Measurements from ENCODE around the gene NPBWR2. TPM values are rescaled to one million over a fixed set of nuclear protein-coding genes. Genes with fewer than 3 reads are reported as not detected.

NPBWR2 gene
- total and polyA plus RNA-seq, 4 donors, result not detected

GRCh38 chr20:64101731-64102621, 5.4 kb downstream of the NPBWR2 start:
- 10% methylated on average over 38 to 64 of the region's 64 CpGs for WGBS, 2 donors
- ATAC-seq (ENCODE audit: low FRiP score), result peak; percentile 54
- H3K27ac ChIP-seq (ENCODE audit: low read depth in 1 of 2, low read length in 2 of 2), result no peak overlapping the region
- no peaks in the 10 kb centered on the region for H3K36me3 ChIP-seq (ENCODE audit: control insufficient read depth in 1 of 2, insufficient read depth in 2 of 2, low read length in 1 of 2)
- no peak overlapping the region for H3K4me3 ChIP-seq (ENCODE audit: low read length in 2 of 2)
- H3K27me3 ChIP-seq (ENCODE audit: control insufficient read depth in 1 of 2, insufficient read depth in 2 of 2, low read length in 1 of 2), result no peaks in the 10 kb centered on the region
- intact Hi-C loops (cut with DNase I), result no loop called here
- no peaks in the 10 kb centered on the region for H3K4me1 ChIP-seq (ENCODE audit: control insufficient read depth in 1 of 2, insufficient read depth in 2 of 2, low read length in 2 of 2)
- DNase-seq, result peak; percentile 56 to 80
- no peaks in the 10 kb centered on the region for H3K9me3 ChIP-seq (ENCODE audit: control insufficient read depth, low read length)

- no peak for ATAC-seq (ENCODE audit: low FRiP score)
- Histone ChIP-seq H3K4me1 (ENCODE audit: control insufficient read depth in 1 of 2, insufficient read depth in 2 of 2, low read length in 2 of 2) (no peaks in the 10 kb centered on the region), H3K9me3 (ENCODE audit: control insufficient read depth, low read length) (no peaks in the 10 kb centered on the region), H3K36me3 (ENCODE audit: control insufficient read depth in 1 of 2, insufficient read depth in 2 of 2, low read length in 1 of 2) (no peaks in the 10 kb centered on the region), H3K4me3 (ENCODE audit: low read length in 2 of 2) (no peak overlapping the region), H3K27ac (ENCODE audit: low read depth in 1 of 2, low read length in 2 of 2) (no peak overlapping the region), H3K27me3 (ENCODE audit: control insufficient read depth in 1 of 2, insufficient read depth in 2 of 2, low read length in 1 of 2) (no peaks in the 10 kb centered on the region)
- DNase-seq, result peak; percentile 13 to 23
- intact Hi-C loops (cut with DNase I), result no loop called here
- 93 to 99% methylated on average over 9 of the region's 9 CpGs for WGBS, 2 donors
These were observed 6.2 kb downstream of the NPBWR2 start for GRCh38 chr20:64100946-64101688.

GRCh38 chr20:64100566-64100888, 6.8 kb downstream of the NPBWR2 start:
- no peak for ATAC-seq (ENCODE audit: low FRiP score)
- Histone ChIP-seq H3K4me1 (ENCODE audit: control insufficient read depth in 1 of 2, insufficient read depth in 2 of 2, low read length in 2 of 2) (no peaks in the 10 kb centered on the region), H3K4me3 (ENCODE audit: low read length in 2 of 2) (no peak overlapping the region), H3K36me3 (ENCODE audit: control insufficient read depth in 1 of 2, insufficient read depth in 2 of 2, low read length in 1 of 2) (no peaks in the 10 kb centered on the region), H3K9me3 (ENCODE audit: control insufficient read depth, low read length) (no peaks in the 10 kb centered on the region), H3K27ac (ENCODE audit: low read depth in 1 of 2, low read length in 2 of 2) (no peak overlapping the region), H3K27me3 (ENCODE audit: control insufficient read depth in 1 of 2, insufficient read depth in 2 of 2, low read length in 1 of 2) (no peaks in the 10 kb centered on the region)
- intact Hi-C loops (cut with DNase I), result no loop called here
- WGBS, 2 donors, result 86 to 96% methylated on average over 4 of the region's 4 CpGs
- DNase-seq, result no peak

GRCh38 chr20:64099880-64100565, 7.3 kb downstream of the NPBWR2 start:
- DNase-seq, result no peak
- Histone ChIP-seq H3K27ac (ENCODE audit: low read depth in 1 of 2, low read length in 2 of 2) (no peak overlapping the region), H3K27me3 (ENCODE audit: control insufficient read depth in 1 of 2, insufficient read depth in 2 of 2, low read length in 1 of 2) (no peaks in the 10 kb centered on the region), H3K4me3 (ENCODE audit: low read length in 2 of 2) (no peak overlapping the region), H3K36me3 (ENCODE audit: control insufficient read depth in 1 of 2, insufficient read depth in 2 of 2, low read length in 1 of 2) (no peaks in the 10 kb centered on the region), H3K9me3 (ENCODE audit: control insufficient read depth, low read length) (no peaks in the 10 kb centered on the region), H3K4me1 (ENCODE audit: control insufficient read depth in 1 of 2, insufficient read depth in 2 of 2, low read length in 2 of 2) (no peaks in the 10 kb centered on the region)
- ATAC-seq (ENCODE audit: low FRiP score), result no peak
- WGBS, 2 donors, result 90% methylated on average over 12 to 14 of the region's 14 CpGs
- intact Hi-C loops (cut with DNase I), result no loop called here

- no peak for ATAC-seq (ENCODE audit: low FRiP score)
- DNase-seq, result no peak
- intact Hi-C loops (cut with DNase I), result no loop called here
- H3K4me1 ChIP-seq (ENCODE audit: control insufficient read depth in 1 of 2, insufficient read depth in 2 of 2, low read length in 2 of 2), result no peaks in the 10 kb centered on the region
- H3K27ac ChIP-seq (ENCODE audit: low read depth in 1 of 2, low read length in 2 of 2), result no peak overlapping the region
- no peaks in the 10 kb centered on the region for H3K9me3 ChIP-seq (ENCODE audit: control insufficient read depth, low read length)
- H3K27me3 ChIP-seq (ENCODE audit: control insufficient read depth in 1 of 2, insufficient read depth in 2 of 2, low read length in 1 of 2), result no peaks in the 10 kb centered on the region
- no peak overlapping the region for H3K4me3 ChIP-seq (ENCODE audit: low read length in 2 of 2)
- no peaks in the 10 kb centered on the region for H3K36me3 ChIP-seq (ENCODE audit: control insufficient read depth in 1 of 2, insufficient read depth in 2 of 2, low read length in 1 of 2)
- 87 to 90% methylated on average over 21 of the region's 21 CpGs for WGBS, 2 donors
These were observed 8.1 kb downstream of the NPBWR2 start for GRCh38 chr20:64099086-64099786.

- Histone ChIP-seq H3K27ac (ENCODE audit: low read depth in 1 of 2, low read length in 2 of 2) (no peak overlapping the region), H3K4me3 (ENCODE audit: low read length in 2 of 2) (no peak overlapping the region), H3K4me1 (ENCODE audit: control insufficient read depth in 1 of 2, insufficient read depth in 2 of 2, low read length in 2 of 2) (no peaks in the 10 kb centered on the region), H3K9me3 (ENCODE audit: control insufficient read depth, low read length) (no peaks in the 10 kb centered on the region), H3K27me3 (ENCODE audit: control insufficient read depth in 1 of 2, insufficient read depth in 2 of 2, low read length in 1 of 2) (no peaks in the 10 kb centered on the region), H3K36me3 (ENCODE audit: control insufficient read depth in 1 of 2, insufficient read depth in 2 of 2, low read length in 1 of 2) (no peaks in the 10 kb centered on the region)
- 96% methylated on average over 28 of the region's 28 CpGs for WGBS, 2 donors
- DNase-seq (no peak), ATAC-seq (ENCODE audit: low FRiP score) (no peak)
- intact Hi-C loops (cut with DNase I), result no loop called here
These were observed 8.8 kb downstream of the NPBWR2 start for GRCh38 chr20:64098471-64099013.

- Histone ChIP-seq H3K27ac (ENCODE audit: low read depth in 1 of 2, low read length in 2 of 2) (no peak overlapping the region), H3K27me3 (ENCODE audit: control insufficient read depth in 1 of 2, insufficient read depth in 2 of 2, low read length in 1 of 2) (no peaks in the 10 kb centered on the region), H3K9me3 (ENCODE audit: control insufficient read depth, low read length) (no peaks in the 10 kb centered on the region), H3K4me3 (ENCODE audit: low read length in 2 of 2) (no peak overlapping the region), H3K36me3 (ENCODE audit: control insufficient read depth in 1 of 2, insufficient read depth in 2 of 2, low read length in 1 of 2) (no peaks in the 10 kb centered on the region), H3K4me1 (ENCODE audit: control insufficient read depth in 1 of 2, insufficient read depth in 2 of 2, low read length in 2 of 2) (no peaks in the 10 kb centered on the region)
- 79 to 87% methylated on average over 5 to 6 of the region's 6 CpGs for WGBS, 2 donors
- ATAC-seq (ENCODE audit: low FRiP score), result no peak
- no peak for DNase-seq
- intact Hi-C loops (cut with DNase I), result no loop called here
These were observed 10.8 kb downstream of the NPBWR2 start for GRCh38 chr20:64096535-64096934.

- ATAC-seq (ENCODE audit: low FRiP score) (no peak), DNase-seq (no peak)
- Histone ChIP-seq H3K4me3 (ENCODE audit: low read length in 2 of 2) (no peak overlapping the region), H3K36me3 (ENCODE audit: control insufficient read depth in 1 of 2, insufficient read depth in 2 of 2, low read length in 1 of 2) (no peaks in the 10 kb centered on the region), H3K9me3 (ENCODE audit: control insufficient read depth, low read length) (no peaks in the 10 kb centered on the region), H3K4me1 (ENCODE audit: control insufficient read depth in 1 of 2, insufficient read depth in 2 of 2, low read length in 2 of 2) (no peaks in the 10 kb centered on the region), H3K27ac (ENCODE audit: low read depth in 1 of 2, low read length in 2 of 2) (no peak overlapping the region), H3K27me3 (ENCODE audit: control insufficient read depth in 1 of 2, insufficient read depth in 2 of 2, low read length in 1 of 2) (no peaks in the 10 kb centered on the region)
- WGBS, 2 donors, result 92 to 94% methylated on average over 11 of the region's 11 CpGs
- intact Hi-C loops (cut with DNase I), result no loop called here
These were observed 11.4 kb downstream of the NPBWR2 start for GRCh38 chr20:64095927-64096326.
